Right renal pelvis (tissue), 4 donors: ENCODE measurements around the gene NDUFB7. TPM values are rescaled to one million over a fixed set of nuclear protein-coding genes. Genes with fewer than 3 reads are reported as not detected.
"Not testable (repeated sequence)": the region's sequence is repeated elsewhere in the genome, so short reads cannot be mapped to it uniquely, and the experiment has no call there.

Experiments used
- DNase-seq, 4 donors: peaks; one replicate each; pipeline ENCODE4 v3.0.0-alpha.2; 2013; ENCODE audit warnings: low read depth in 4 of 4, low spot score in 3 of 4, missing footprints in 1 of 4
- polyA plus RNA-seq, 4 donors: library from polyadenylated mRNA; unstranded; fragments of 120-200 nt; gene quantifications; one replicate each; pipeline ENCODE4 v1.2.1, GENCODE V29; 2013; ENCODE audit not compliant: insufficient read length in 4 of 4

Gene NDUFB7
- 100 to 1,000 TPM in 1 of 4 donors, 10 to 100 TPM in 3; 87.3 to 124 (median 93.3) TPM for polyA plus RNA-seq

- peak; percentile 76 to 85 (median 80) for DNase-seq
Measured at GRCh38 chr19:14571695-14572490, at the start of gene NDUFB7. NDUFB7 (minus strand) TSS chr19:14572066; CDS start chr19:14572000, 66 bp downstream.

GRCh38 chr19:14619404-14619803 lies 47.5 kb upstream of the NDUFB7 start:
- DNase-seq = no peak

- no peak for DNase-seq
Measured at GRCh38 chr19:14616407-14616806, 44.5 kb upstream of the NDUFB7 start.

- DNase-seq = no peak
Measured at GRCh38 chr19:14615623-14616022, 43.8 kb upstream of the NDUFB7 start.

- DNase-seq = no peak
Measured at GRCh38 chr19:14614099-14614412, 42.2 kb upstream of the NDUFB7 start.

GRCh38 chr19:14613399-14614098 lies 41.7 kb upstream of the NDUFB7 start:
- DNase-seq = not testable (repeated sequence)

- DNase-seq = no peak
Measured at GRCh38 chr19:14612657-14613056, 40.8 kb upstream of the NDUFB7 start.

GRCh38 chr19:14612242-14612641 lies 40.4 kb upstream of the NDUFB7 start:
- DNase-seq = not testable (repeated sequence)

- DNase-seq = no peak
Measured at GRCh38 chr19:14611051-14611450, 39.2 kb upstream of the NDUFB7 start.

- no peak for DNase-seq
Measured at GRCh38 chr19:14606627-14607026, 34.8 kb upstream of the NDUFB7 start.

- no peak for DNase-seq
Measured at GRCh38 chr19:14603990-14604387, 32.1 kb upstream of the NDUFB7 start.

- DNase-seq = no peak
Measured at GRCh38 chr19:14599548-14600147, 27.8 kb upstream of the NDUFB7 start.

GRCh38 chr19:14595558-14595957 lies 23.7 kb upstream of the NDUFB7 start:
- no peak for DNase-seq

GRCh38 chr19:14589433-14589832 lies 17.6 kb upstream of the NDUFB7 start:
- DNase-seq = not testable (repeated sequence)

GRCh38 chr19:14585187-14585586 lies 13.3 kb upstream of the NDUFB7 start:
- not testable (repeated sequence) for DNase-seq

GRCh38 chr19:14584372-14584771 lies 12.5 kb upstream of the NDUFB7 start:
- DNase-seq = not testable (repeated sequence)

- no peak for DNase-seq
Measured at GRCh38 chr19:14582894-14583340, 11.1 kb upstream of the NDUFB7 start, which contains the start of gene CLEC17A. CLEC17A (plus strand) TSS chr19:14583084; CDS start chr19:14583161, 77 bp downstream.

- no peak for DNase-seq
Measured at GRCh38 chr19:14580623-14581237, 8.9 kb upstream of the NDUFB7 start.

GRCh38 chr19:14577885-14578427 lies 6.1 kb upstream of the NDUFB7 start:
- DNase-seq = no peak

GRCh38 chr19:14577264-14577663 lies 5.4 kb upstream of the NDUFB7 start:
- no peak for DNase-seq

- DNase-seq = no peak
Measured at GRCh38 chr19:14576363-14576762, 4.5 kb upstream of the NDUFB7 start.
